Measurements from ENCODE around the gene NELFCD. TPM values are rescaled to one million over a fixed set of nuclear protein-coding genes. Genes with fewer than 3 reads are reported as not detected.
"Not testable (repeated sequence)": the region's sequence is repeated elsewhere in the genome, so short reads cannot be mapped to it uniquely, and the experiment has no call there.

Gene NELFCD
- total RNA-seq, 1 donor from 2014 or later, result 43.9 TPM

DNA sequence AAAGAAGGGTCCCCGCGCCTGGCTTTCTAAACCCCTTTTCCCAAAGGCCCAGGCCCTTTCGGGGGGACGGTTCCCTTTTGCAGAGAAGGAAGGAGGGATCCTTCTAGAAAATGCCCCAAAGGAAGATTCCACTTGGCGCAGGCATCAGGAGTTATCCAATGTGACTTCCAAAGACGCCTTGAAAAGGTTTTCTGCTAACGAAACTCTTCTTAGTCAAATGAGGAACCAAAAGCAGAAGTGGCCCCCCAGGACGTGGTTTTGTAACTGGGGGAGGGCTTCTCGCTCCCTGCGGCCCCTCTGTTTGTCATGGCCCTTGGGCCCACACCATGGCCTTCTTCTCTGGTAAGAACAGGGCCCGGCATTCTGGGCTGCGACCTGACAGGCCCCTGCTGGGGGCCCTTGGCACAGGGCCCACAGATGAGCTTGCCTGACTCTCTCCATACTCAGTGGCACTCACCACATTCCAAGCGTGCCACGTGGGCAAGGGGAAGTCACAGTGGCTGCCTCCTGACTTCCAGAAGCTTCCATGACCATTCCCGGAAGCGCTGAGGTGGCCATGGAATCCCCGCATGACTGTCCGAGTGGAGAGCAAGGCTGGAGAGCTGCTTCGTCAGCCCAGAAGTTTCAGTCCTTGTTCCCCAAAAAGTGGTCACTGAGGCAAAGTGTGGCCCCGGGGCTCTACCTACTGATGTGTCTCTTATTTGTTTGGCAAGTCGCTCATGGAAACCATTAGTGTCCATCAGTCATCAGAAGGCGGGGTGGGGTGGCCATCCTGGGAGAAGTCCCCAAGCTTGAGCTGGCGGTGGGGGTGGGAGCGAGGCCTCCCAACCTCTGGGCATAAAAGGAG lies 26.8 kb downstream of the NELFCD start:
- DNase-seq (ENCODE audit: low spot score), result peak; percentile 90

DNA sequence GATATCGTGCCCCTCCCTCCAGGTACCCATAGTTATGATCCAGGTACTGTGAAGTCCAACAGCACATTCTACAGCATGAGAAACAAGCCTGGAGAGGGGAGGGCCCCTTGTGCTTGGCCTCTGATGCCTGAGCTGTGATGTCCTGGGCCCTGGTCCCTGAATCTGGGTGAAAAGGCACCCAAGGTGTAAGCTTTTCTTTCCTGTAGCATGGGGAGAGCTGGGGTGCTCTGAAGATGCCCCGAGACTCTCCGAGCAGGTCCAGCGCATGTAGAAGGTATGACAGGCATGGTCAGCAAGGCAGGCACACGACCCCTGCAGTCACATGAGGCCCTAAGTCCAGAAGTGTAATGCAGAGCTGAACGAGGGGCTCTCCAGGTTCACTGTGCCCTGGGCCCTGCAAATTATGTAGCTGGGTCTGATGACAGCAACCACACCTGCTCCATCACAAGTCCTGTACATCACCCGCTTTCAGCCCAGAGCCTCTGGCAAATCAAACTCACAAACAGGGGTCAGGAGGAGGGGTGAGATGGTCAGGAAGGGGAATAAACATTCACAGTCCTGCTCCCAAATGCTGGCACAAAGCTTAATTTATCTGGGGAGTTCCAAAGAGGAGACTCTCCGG lies 27.8 kb downstream of the NELFCD start:
- DNase-seq (ENCODE audit: low spot score), result peak; percentile 71

DNA sequence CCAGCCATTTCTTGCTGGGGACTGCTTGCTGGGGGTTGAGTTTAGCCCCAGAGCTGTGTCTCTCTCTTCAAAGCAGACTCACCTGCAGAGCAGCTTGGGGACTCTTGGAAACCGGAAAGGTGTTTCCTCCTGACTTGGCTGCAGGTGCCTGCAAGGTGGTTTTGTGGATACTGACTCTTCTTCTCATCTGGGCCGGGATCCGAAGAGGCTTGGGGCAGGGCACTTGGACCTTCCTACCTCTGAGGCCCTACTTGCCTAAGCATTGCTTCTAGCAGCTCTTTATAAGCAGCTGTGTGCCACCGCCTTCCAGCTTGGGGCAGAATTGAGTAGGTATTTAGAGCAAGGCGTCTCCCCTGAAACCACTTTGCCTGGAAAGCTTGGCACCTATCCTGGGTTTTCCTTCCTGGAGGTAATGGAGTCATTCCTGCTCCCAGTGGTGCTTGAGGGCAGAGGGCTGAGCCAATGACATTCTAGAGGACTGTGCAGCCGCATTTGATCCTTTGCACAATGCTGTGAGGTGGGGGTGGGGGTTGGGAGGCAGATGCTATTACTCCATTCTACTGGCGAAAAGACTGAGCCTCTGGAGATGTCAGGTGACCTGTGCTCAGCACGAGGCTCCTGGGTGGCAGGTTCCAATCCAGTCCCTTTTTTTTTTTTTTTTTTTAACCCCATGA lies 29.4 kb downstream of the NELFCD start:
- peak; percentile 80 for DNase-seq (ENCODE audit: low spot score)

DNA sequence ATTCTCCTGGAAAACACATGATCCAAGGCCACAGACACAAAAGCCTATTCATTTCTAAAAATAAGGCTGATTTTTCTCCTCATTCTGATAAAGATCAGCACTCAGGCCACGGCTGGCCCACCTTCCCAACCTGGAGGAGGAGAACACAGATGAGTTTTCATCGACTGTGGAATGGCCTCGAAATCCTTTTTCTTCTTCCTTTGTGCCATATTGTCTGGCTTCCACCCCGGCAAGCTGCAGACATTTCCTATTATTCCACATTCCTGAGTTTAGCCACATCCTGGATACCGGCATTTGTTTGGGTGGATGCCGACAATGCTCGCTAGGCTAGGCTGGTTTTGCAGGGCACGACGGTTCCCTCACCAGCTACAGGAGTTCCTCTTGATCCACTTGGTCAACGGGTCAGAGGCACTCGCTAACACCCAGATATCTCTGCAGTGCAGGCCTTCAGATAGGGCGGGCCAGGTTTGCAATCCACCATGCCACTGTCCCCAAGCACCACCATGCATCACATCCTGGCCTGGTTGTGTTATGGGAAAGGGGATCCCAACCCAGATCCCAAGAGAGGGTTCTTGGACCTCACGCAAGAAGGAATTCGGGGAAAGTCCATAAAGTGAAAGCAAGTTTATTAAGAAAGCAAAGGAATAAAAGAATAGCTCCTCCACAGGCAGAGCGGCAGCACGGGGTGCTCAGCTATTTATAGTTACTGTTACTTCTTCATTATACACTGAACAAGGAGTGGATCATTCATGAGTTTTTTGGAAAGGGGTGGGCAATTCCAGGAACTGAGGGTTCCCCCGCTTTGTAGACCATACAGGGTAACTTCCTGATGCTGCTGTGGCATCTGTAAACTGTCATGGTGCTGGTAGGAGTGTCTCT lies 30.2 kb downstream of the NELFCD start:
- peak; percentile 82 for DNase-seq (ENCODE audit: low spot score)

DNA sequence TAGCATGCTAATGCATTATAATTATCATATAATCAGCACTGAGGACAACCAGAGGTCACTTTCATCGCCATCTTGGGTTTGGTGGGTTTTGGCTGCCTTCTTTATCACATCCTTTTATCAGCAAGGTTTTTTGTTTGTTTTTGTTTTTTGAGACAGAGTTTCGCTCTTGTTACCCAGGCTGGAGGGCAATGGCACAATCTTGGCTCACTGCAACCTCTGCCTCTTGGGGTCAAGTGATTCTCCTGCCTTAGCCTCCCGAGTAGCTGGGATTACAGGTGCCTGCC lies 30.8 kb downstream of the NELFCD start:
- DNase-seq (ENCODE audit: low spot score), result not testable (repeated sequence)

DNA sequence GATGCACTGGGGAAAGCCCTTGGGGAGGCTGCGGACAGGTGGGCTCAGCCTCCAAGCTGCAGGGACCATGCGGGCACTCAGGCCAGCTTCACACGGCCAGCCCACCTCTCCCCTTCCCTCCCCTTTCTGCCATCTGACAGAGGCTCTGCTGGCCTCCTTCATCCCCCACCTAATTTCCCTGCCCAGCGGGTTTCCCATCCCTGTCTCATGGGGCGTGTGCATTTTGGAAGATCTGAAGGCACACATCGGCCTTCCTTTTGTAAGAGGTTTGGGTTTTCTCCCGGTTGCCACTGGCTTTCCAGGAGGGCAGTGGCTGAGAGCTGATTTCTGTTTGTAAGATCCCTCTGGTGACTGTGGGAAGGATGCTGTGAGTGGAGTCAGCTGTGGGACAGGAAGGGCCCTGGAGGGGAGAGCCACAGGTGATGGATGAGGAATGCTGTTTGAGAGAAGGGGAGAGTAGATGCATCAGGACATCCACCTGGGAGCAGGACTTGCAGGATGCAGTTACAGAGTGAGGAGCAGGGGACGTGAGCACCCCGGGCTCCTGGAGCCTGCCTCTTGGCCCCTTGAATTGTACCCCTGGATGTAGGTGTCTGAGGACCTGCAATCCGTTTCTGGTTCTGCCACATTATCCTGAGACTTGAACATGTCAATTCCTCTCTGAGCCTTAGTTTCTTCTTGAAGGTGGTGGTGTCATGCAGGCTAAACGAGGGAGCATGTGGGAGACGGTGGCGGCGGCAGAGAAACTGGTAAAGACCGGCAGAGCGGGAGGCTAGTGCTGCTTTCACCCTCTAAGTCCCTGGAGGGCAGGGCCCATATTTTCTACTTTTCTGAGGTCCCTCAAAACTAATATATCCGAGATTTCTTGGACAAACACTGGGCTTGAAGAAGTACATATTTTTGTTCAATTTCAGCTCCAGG lies 32.2 kb downstream of the NELFCD start:
- peak; percentile 49 for DNase-seq (ENCODE audit: low spot score)

DNA sequence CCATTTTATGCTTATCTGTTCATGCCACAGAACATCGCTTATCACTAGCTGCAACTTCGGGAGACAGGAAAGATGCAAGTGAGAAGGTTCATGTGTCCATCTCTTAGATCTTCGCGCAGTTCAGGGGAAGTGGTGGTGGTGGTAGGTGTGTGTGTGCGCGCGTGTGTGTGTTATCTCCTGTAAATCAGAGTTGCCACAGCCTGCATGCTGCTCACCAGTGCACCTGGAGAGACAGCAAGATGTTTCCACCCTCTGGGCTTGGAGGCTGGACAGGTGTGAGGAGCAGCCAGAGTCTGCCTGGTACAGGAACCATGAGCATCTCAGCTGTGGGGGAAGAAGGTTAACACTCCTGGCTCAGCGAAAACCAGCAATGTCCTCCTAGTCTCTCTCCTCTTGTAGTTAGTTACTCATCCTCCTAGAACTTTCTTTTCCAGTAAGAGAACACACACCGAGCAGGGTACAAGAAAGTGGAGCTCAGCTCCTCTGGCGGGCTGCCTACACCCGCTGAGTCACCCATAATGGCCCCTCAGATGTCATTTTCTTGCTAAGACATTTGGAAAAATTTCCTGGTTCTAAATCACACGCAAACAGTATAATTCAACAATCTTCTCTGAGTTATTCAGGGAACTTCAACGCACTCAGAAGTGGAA lies 33.0 kb downstream of the NELFCD start:
- peak; percentile 39 for DNase-seq (ENCODE audit: low spot score)

DNA sequence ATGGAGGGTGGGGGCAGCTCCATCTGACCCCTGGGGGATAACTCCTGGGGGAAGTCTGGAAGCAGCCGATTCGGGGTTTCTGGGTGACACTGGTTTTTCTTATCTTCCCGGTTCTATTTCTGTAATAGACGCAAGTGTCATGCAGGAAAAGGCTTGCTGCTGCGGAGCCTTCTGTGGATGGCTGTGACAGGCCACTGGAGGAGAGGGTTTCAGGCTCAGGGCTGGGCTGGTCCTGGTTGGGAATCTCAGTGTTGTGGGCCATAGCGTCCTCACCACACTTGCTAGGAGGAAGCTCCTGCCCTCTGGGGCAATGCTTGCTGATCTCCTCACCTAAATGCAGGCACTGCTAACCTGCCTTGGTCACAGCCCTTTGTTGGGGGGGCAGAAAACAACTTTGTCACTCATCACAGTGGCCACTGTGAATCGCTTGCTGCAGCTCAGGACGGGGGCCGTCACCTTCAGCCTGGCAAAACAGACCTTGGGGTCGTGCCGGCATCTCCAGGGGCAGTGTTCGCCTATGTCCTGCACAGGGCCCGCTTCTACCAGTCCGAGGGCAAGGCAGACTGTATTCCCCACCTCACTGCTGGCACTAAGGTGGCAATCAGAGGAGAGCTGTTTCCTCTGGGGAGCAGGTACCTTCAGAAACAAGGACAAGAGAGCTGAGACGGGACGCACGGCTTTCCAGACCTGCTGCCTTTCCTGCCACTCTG lies 33.8 kb downstream of the NELFCD start:
- no peak for DNase-seq (ENCODE audit: low spot score)

DNA sequence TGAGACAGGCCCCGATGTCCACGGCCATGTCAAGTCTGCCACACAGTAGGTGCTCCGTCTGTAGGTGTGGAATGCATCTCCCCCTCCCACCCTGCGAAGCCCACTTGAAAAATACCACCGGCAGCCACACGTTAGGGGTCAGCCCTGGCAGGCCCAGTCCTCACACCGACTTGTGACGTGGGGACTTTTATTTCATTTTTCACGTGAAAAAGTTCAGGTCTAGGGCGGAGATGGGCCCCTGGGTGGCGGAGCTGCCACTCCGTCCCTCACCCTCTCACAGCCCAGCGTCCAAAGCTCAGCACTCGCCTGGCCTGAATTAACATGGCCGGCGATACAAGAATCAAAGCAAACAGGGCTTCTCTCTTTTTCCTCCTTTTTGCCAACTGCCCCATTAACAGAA lies 34.4 kb downstream of the NELFCD start:
- DNase-seq (ENCODE audit: low spot score), result no peak

DNA sequence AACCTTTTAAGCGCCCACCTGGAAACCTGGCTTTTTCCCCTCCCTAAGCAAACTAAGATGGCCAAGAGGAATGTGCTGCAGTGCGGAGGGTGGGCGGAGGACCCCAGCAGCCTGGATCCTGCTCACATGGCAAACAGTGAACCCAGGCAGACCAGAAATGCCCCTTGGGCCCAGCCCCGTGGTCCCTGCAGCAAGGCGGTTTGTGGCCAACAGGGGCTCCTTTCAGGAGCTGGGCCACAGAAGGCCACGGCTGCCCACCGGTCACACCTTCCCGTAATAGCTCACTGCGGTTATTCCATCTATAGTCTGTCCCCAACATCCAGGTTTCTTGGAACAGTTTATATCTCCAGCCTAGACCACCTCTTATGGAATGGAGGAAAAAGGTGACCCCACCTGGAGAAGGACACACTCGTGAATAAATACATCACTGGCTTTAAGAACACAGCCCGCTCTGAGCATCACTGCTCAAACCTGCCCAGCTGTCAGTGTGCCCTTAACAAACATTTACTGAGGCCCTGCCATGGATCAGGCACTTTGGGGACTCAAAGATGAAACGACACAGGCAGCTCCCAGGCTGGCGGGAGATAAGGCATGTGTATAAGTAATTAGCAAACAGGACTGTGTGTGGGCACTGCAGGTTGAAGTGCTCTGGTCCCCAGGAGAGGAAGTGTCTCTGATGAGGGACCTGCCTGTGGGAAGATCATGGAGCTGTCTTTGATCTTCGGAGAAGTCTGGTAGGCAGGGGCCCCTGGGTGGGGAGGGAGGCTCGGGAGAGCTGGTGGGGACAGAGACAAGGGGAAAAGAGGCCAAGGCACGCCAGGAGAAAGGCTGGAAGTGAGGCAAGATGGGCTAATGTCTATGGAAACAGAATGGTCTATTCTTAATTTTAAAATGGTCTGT lies 35.0 kb downstream of the NELFCD start:
- no peak for DNase-seq (ENCODE audit: low spot score)

DNA sequence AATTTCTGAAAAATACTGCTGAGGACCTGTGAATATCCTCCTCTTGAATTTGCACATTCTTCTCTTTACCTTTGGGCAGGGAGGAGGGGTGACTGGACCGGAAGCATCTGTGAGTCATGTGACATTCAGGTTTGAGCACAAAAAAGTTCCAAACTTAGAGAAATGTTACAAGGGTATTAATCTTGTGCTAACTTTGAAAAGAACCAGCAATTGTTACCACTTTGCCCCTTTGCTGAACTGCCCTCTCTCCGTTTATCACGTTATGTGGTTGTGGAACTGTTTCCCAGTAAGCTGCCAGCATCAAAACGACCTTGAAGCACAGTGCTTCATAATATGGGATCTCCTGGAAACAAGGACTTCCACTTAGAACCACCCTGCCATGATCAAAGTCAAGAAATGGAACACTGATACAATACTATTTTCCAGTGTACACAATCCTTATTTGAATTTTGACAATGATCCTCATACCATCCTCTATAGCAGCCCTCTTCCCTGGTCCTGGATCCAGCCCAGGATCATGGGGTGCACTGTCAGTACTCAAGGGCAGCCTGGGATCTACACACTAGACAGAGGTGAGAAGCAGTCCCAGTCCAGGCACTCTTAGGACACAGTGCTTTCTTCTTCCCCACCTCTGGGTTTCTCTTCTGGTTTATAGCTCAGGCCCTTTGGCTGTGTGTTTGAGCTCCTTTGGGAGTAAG lies 35.9 kb downstream of the NELFCD start:
- DNase-seq (ENCODE audit: low spot score), result no peak

DNA sequence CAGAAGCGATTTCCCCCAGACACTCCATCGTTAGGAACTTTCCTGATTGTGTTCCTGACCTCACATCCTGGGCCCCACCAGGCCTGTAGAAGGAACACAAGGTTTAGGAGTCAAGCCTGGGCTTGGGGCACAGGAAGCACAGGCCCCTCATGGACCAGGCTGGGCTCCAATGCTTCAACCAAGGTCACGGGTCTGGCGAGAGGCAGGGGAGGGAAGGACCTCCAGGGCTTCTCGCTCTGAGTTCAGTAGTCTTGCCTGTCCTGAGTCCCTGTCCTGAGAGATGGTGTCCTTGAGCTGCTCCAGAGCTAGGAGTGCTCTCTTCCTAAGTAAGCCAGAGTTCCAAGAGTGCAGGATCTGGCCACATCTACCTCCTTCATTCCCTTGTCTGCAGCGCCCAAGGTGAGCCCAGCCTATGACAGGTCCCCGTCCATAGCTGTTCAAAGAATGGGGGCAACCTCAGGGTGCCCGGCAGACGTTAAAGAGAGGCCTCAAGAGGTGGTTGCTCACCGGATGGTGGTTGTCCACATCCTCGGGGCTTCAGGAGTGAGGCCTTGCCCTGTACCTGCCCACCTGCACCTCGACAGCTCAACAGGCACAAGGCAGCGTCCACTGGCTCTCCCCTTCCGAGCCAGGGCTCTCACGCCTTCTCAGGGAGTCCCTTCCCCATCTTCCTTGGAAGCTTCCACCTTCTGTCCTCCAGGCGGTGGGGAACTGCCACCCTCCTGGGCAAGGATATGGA lies 36.6 kb downstream of the NELFCD start:
- no peak for DNase-seq (ENCODE audit: low spot score)

DNA sequence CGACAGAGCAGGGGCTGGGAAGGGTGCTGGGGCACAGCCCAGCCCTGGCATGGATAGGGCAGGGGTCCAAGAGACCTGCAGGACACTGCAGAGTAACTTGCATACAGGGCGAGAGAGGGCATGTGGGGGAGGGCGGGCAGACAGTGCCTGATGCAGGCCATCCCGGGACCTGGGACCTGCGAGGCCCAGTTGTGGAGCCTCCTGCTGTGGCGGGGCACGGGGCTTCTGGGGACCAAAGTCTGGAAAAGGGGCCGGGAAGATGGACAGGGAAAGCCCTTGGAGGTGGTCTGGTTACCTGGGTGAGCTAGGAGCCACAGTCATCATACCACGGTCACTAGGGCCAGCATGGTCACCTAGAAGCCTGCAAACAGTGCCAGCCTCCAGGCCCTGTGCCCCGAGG lies 37.8 kb downstream of the NELFCD start:
- DNase-seq (ENCODE audit: low spot score), result no peak

DNA sequence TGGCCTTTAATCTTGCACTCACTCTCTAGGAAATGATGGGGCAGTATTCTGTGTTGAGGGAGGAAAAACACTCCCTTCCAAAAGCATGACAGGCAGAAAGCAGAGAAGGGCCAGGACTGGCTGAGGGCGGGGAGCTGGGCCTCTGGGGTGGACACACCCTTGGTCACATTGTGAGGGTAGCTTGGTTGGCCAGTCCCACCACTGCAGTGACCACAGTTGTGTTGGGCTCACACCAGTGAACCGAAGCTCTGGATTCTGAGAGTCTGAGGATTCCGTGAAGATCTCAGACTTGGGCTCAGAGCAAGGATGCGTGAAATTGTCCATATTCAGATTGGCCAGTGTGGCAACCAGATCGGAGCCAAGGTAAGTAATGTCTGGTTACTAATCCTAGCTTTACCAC lies 38.2 kb downstream of the NELFCD start, which contains the start of gene TUBB1:
Gene TUBB1, plus strand, starts transcription at position 213 of the 400 bp plus-strand sequence. Its CDS starts 94 bp downstream, at position 307.
- DNase-seq (ENCODE audit: low spot score), result no peak

DNA sequence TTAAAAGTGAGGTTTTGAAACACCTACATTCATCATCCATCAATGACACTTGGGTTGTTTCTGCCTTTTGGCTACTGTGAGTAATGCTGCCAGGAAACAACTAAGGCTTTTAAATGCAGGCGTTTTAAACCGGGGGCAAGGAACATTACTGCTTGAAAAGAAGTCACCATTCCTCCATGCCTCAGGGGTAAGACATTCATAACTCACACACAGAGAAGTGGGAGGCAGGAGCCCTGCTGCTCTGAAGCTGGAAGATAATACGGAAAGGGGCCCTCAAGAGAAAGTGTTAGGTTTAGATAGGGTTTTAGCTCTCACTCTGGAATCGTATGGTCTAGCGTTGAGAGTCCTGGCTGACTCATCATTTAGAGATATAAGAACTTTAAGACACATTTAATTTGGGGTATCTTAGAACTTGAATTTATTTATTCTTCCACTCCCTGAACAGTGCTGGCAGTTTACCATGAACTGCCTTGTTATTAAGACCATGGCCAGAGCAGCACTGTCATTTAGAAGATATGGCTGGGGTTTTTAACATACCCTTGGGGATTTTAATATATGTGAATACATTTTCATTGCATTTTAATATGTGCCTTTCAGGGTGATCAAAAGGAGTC lies 40.0 kb downstream of the NELFCD start:
- DNase-seq (ENCODE audit: low spot score), result no peak

DNA sequence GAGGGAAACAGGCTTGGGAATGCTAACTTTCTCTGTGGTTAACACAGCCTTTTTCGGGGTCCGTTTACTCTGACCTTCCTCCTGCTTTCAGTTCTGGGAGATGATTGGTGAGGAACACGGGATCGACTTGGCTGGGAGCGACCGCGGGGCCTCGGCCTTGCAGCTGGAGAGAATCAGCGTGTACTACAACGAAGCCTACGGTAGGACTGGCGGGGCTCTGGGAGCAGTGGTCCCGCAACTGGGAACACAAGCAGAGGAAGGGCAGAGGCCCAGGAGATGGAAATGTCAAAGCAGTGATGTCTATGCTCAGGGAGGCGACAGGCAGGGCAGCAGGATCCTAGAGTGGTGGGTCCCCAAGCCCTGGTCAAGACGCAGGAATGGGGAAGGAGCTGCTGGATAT lies 41.7 kb downstream of the NELFCD start:
- DNase-seq (ENCODE audit: low spot score), result no peak

All from mesenteric fat pad (tissue), 1 donor.